Naive thymus-derived CD8-positive, alpha-beta T cell (primary cell): ENCODE measurements around the gene TUBGCP2. TPM values are rescaled to one million over a fixed set of nuclear protein-coding genes. Genes with fewer than 3 reads are reported as not detected.

Experiments used
- ATAC-seq, 2 donors: fragments of 150-1000 bp; cut with Tn5 transposase in 1 of 2; sonication (Bioruptor Pico), chemical (Tn5 transposase) in 1 of 2; 1 replicate in 1 of 2; 2 replicates in 1 of 2; pipeline ENCODE4 v1.10.0; 2021; ENCODE audit warnings: mild to moderate bottlenecking in 2 of 2, moderate library complexity in 2 of 2
- POLR2A ChIA-PET: fragments of 350-600 bp; sonication (Branson Sonifier 250); formaldehyde crosslinking; loops from one replicate; lab custom pipeline; 2021; ENCODE audit warnings: antibody characterized with exemption; lab: Charles Lee
- DNase-seq, 10 donors: peaks; one replicate each; pipeline versions ENCODE4 v3.0.0 to v3.0.0-alpha.2; 2020 to 2022
- H3K27ac Mint-ChIP-seq, 10 donors: one replicate each; pipeline ENCODE4 v1.8.0; 2020 to 2022; ENCODE audit warnings: mild to moderate bottlenecking in 10 of 10, mixed read lengths in 10 of 10, moderate library complexity in 4 of 10, inconsistent platforms in 1 of 10
- H3K27me3 Mint-ChIP-seq, 5 donors: one replicate each; pipeline ENCODE4 v1.8.0; 2021 to 2022; ENCODE audit warnings: mixed read lengths in 5 of 5
- H3K36me3 Mint-ChIP-seq, 3 donors: one replicate each; pipeline ENCODE4 v1.8.0; 2020 to 2022; ENCODE audit warnings: mixed read lengths in 3 of 3, mild to moderate bottlenecking in 2 of 3, inconsistent platforms in 1 of 3
- H3K4me1 Mint-ChIP-seq, 4 donors: one replicate each; pipeline ENCODE4 v1.8.0; 2021 to 2022; ENCODE audit warnings: mixed read lengths in 4 of 4
- H3K4me3 Mint-ChIP-seq, 10 donors: one replicate each; pipeline ENCODE4 v1.8.0; 2020 to 2022; ENCODE audit warnings: mild to moderate bottlenecking in 10 of 10, mixed read lengths in 10 of 10, moderate library complexity in 6 of 10, inconsistent platforms in 1 of 10
- H3K9me3 Mint-ChIP-seq, 9 donors: one replicate each; pipeline ENCODE4 v1.8.0; 2020 to 2022; ENCODE audit warnings: mixed read lengths in 9 of 9, mild to moderate bottlenecking in 3 of 9, inconsistent platforms in 1 of 9, moderate library complexity in 1 of 9
- polyA plus RNA-seq, 3 donors: library from polyadenylated mRNA; unstranded; fragments of 300-500 nt; fragmentation: Illumina TruSeq; gene quantifications; one replicate each; pipeline ENCODE4 v1.2.3, GENCODE V29; 2021
- total RNA-seq, 8 experiments: library from RNA in 2 of 8; stranded (reverse) in 2 of 8; gene quantifications; one replicate each; pipeline ENCODE4 v1.2.3 and lab custom pipeline; 2021 to 2026

Gene TUBGCP2
- total and polyA plus RNA-seq, 5 experiments from 2014 or later = 24.7 to 72.9 (median 35.6) TPM

- DNase-seq (peak; percentile 61 to 89 (median 72)), ATAC-seq (peak; percentile 65 to 73)
- POLR2A ChIA-PET = interaction anchor here (0.6 to 5.3 kb wide), 5 partner anchors 11 to 175 kb away, joined by 3 to 39 read pairs (median 6); no protein-coding TSS in a partner anchor
- peaks cover 0 to 3% (median 0%) of the 10 kb centered on the region in 3 donors for H3K36me3 Mint-ChIP-seq
- no peaks in the 10 kb centered on the region for H3K9me3 Mint-ChIP-seq
- H3K4me1 Mint-ChIP-seq = peaks cover 4 to 42% (median 34%) of the 10 kb centered on the region in 4 donors
- peak overlapping the region; percentile 60 to 95 (median 90) for H3K27ac Mint-ChIP-seq
- H3K4me3 Mint-ChIP-seq = peak overlapping the region; percentile 79 to 88 (median 85)
- H3K27me3 Mint-ChIP-seq = no peaks in the 10 kb centered on the region
Observed at GRCh38 chr10:133274751-133275683, 33.7 kb downstream of the TUBGCP2 start.

DNA sequence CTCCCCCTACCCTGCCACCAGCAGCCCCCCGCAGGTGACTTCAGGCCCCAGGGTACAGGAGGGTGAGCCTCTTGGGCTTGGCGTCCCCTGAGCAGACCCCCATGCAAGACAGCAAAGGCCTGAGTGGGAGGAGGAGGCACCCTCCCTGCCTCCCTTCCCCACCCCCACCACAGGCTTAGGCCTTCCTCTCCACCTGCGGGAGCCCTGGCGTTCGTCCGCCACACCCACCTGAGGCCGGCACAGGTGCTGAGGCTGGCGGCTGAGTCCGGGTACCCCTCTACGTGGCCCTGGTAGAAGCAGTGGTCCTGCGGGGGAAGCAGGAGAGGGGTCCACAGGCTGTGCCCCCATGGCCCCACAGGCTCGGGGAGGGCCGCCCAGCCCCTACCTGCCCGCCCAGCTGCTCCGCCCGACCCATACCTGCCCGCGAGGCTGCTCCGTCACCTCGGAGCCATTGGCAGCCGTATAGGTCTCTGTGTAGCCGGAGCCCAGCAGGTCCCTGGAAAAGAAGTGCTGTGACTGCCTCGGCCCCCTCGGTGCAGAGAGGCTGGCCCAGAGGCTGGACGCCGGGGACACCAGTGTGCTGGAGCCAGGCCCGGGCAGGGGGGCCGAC is 35.0 kb downstream of the TUBGCP2 start:
- no peak for ATAC-seq
- no peak for DNase-seq
- Mint-ChIP-seq H3K4me1 (peaks cover 2 to 29% (median 26%) of the 10 kb centered on the region in 4 donors), H3K27me3 (no peaks in the 10 kb centered on the region), H3K36me3 (peaks cover 0 to 3% (median 0%) of the 10 kb centered on the region in 3 donors), H3K27ac (peak overlapping the region in 4 of 10 donors; percentile 14 to 52 (median 42)), H3K4me3 (peak overlapping the region in 1 of 10 donors; percentile 18), H3K9me3 (no peaks in the 10 kb centered on the region)
- POLR2A ChIA-PET = interaction anchor here (5.3 kb wide), 1 partner anchor 10 kb away, joined by 39 read pairs; no protein-coding TSS in a partner anchor

DNA sequence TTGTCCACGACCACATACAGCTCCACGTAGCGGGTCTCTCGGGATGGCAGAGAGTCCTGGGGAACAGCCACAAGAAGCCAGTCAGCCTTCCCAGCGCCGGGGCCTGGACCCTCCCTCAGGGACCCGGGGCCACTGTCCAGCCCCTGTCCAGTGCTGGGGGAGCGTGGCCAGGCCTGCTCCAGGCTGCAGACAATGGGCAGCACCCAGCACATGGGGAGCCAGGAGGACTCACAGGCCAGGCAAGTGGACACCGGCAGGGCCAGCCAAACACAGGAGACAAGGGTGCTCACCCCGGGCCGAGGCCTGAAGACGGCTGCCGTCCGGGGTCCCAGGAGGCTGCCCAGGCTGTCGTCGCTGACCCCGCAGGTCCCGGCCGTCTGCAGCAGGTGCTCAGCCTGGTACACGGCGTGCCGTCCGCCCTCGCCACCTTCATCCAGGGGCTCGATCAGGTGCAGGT is 35.7 kb downstream of the TUBGCP2 start:
- Mint-ChIP-seq H3K4me1 (peaks cover 0 to 22% (median 19%) of the 10 kb centered on the region in 4 donors), H3K27me3 (no peaks in the 10 kb centered on the region), H3K9me3 (no peaks in the 10 kb centered on the region), H3K36me3 (peaks cover 0 to 3% (median 0%) of the 10 kb centered on the region in 3 donors), H3K4me3 (no peak overlapping the region), H3K27ac (peak overlapping the region in 2 of 10 donors; percentile 14 to 49)
- POLR2A ChIA-PET = interaction anchor here (5.3 kb wide), 1 partner anchor 9 kb away, joined by 39 read pairs; no protein-coding TSS in a partner anchor
- ATAC-seq = no peak
- no peak for DNase-seq

DNA sequence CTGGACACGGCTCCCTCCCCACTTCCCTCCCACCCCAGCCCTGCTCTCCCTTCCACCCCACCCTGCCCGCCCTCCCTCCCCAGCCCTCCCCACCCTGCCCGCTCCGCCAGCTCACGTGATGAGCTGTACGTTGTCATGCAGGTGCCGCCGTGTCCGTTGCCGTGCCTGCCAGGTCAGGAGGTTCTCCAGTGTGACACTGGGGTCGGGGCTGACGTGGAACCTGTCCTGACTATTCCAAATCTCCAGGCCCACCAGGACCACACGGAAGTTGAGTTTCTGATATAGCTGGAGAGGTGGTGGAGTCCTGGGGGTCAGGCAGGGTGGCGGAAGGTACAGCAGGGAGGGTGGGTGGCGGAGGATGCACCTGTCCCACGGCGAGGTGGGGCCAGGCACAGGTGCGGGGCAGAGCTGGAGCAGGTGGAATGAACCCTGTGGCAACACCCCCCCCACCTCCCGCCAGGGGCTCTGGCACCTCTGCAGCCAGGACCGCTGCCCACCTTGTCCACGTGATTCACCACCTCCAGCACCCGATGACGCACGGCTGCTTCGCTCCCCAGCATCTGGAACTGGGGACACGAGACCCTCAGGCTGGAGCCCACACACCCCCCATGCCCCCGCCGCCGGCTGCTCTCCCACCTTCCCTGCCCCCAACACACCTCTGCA is 36.2 kb downstream of the TUBGCP2 start:
- no peak for ATAC-seq
- DNase-seq = no peak
- no peaks in the 10 kb centered on the region for H3K9me3 Mint-ChIP-seq
- peak overlapping the region in 1 of 10 donors; percentile 44 for H3K27ac Mint-ChIP-seq
- H3K27me3 Mint-ChIP-seq = no peaks in the 10 kb centered on the region
- POLR2A ChIA-PET = interaction anchor here (5.3 kb wide), 1 partner anchor 9 kb away, joined by 39 read pairs; no protein-coding TSS in a partner anchor
- H3K4me1 Mint-ChIP-seq = peaks cover 0 to 19% (median 15%) of the 10 kb centered on the region in 4 donors
- H3K36me3 Mint-ChIP-seq = peaks cover 0 to 3% (median 0%) of the 10 kb centered on the region in 3 donors
- H3K4me3 Mint-ChIP-seq = no peak overlapping the region

- Mint-ChIP-seq H3K4me3 (no peak overlapping the region), H3K4me1 (peaks cover 0 to 19% (median 15%) of the 10 kb centered on the region in 4 donors), H3K36me3 (peaks cover 0 to 3% (median 0%) of the 10 kb centered on the region in 3 donors), H3K9me3 (no peaks in the 10 kb centered on the region), H3K27ac (no peak overlapping the region), H3K27me3 (no peaks in the 10 kb centered on the region)
- DNase-seq (no peak), ATAC-seq (no peak)
- POLR2A ChIA-PET = no interaction called here
Observed at GRCh38 chr10:133271521-133272300, 37.0 kb downstream of the TUBGCP2 start.

- H3K9me3 Mint-ChIP-seq = no peaks in the 10 kb centered on the region
- no peak for DNase-seq
- H3K4me3 Mint-ChIP-seq = no peak overlapping the region
- peaks cover 0 to 3% (median 0%) of the 10 kb centered on the region in 3 donors for H3K36me3 Mint-ChIP-seq
- POLR2A ChIA-PET = no interaction called here
- H3K4me1 Mint-ChIP-seq = peaks cover 0 to 14% (median 13%) of the 10 kb centered on the region in 4 donors
- no peak overlapping the region for H3K27ac Mint-ChIP-seq
- H3K27me3 Mint-ChIP-seq = no peaks in the 10 kb centered on the region
- ATAC-seq = no peak
Observed at GRCh38 chr10:133270773-133271297, 37.8 kb downstream of the TUBGCP2 start.

DNA sequence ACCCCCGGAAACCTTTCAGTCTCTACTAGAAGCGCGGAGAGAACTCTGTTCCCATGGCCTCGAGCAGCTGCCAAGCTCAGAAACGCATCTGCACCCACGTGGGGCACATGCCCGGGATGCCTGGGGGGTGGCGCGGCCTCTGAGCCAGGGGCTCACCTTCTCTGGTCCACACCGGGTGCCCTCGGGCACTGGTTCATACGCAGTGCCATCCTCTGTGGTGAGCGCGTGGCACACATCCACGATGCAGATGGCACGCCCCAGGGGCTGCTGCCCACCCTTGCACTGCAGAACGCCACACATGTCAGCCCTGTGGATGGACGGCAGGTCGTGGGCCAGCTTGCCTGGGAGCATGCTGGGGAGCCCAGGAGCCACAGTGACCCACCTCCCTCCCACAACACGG is 38.5 kb downstream of the TUBGCP2 start:
- ATAC-seq (no peak), DNase-seq (no peak)
- no peaks in the 10 kb centered on the region for H3K27me3 Mint-ChIP-seq
- H3K27ac Mint-ChIP-seq = no peak overlapping the region
- no peak overlapping the region for H3K4me3 Mint-ChIP-seq
- H3K36me3 Mint-ChIP-seq = peaks cover 0 to 3% (median 0%) of the 10 kb centered on the region in 3 donors
- POLR2A ChIA-PET = no interaction called here
- H3K9me3 Mint-ChIP-seq = no peaks in the 10 kb centered on the region
- H3K4me1 Mint-ChIP-seq = peaks cover 0 to 13% (median 13%) of the 10 kb centered on the region in 4 donors

DNA sequence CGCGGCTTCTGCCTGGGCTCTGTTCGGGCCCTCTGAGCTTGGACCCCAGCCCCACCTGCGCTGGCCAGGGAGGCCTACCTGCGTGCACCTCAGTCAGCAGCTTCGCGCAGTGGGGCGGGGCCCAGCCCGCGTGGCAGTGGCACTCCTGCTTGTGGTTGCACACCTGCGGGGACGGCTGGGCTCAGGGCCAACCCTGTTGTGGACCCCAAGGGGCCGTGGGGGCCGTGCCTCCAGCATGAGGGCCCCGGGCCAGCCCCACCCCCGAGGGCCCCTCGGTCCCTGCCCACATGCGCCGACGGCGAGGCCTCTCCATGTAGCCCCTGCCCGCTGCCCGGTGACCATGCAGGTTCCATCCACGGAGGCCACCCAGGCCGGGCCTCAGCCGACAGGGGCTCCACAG is 39.3 kb downstream of the TUBGCP2 start:
- H3K36me3 Mint-ChIP-seq = peaks cover 0 to 3% (median 0%) of the 10 kb centered on the region in 3 donors
- H3K4me1 Mint-ChIP-seq = peaks cover 4 to 14% (median 13%) of the 10 kb centered on the region in 4 donors
- POLR2A ChIA-PET = interaction anchor here (1.0 kb wide), 1 partner anchor 10 kb away, joined by 3 read pairs; no protein-coding TSS in a partner anchor
- DNase-seq (no peak), ATAC-seq (no peak)
- no peak overlapping the region for H3K4me3 Mint-ChIP-seq
- no peaks in the 10 kb centered on the region for H3K27me3 Mint-ChIP-seq
- no peak overlapping the region for H3K27ac Mint-ChIP-seq
- H3K9me3 Mint-ChIP-seq = no peaks in the 10 kb centered on the region

- Mint-ChIP-seq H3K27ac (no peak overlapping the region), H3K27me3 (no peaks in the 10 kb centered on the region), H3K4me3 (no peak overlapping the region), H3K36me3 (peaks cover 0 to 3% (median 0%) of the 10 kb centered on the region in 3 donors), H3K9me3 (no peaks in the 10 kb centered on the region), H3K4me1 (peaks cover 9 to 22% (median 21%) of the 10 kb centered on the region in 4 donors)
- ATAC-seq (no peak), DNase-seq (no peak)
- POLR2A ChIA-PET = interaction anchor here (1.0 kb wide), 1 partner anchor 10 kb away, joined by 3 read pairs; no protein-coding TSS in a partner anchor
Observed at GRCh38 chr10:133268532-133268931, 40.1 kb downstream of the TUBGCP2 start.

DNA sequence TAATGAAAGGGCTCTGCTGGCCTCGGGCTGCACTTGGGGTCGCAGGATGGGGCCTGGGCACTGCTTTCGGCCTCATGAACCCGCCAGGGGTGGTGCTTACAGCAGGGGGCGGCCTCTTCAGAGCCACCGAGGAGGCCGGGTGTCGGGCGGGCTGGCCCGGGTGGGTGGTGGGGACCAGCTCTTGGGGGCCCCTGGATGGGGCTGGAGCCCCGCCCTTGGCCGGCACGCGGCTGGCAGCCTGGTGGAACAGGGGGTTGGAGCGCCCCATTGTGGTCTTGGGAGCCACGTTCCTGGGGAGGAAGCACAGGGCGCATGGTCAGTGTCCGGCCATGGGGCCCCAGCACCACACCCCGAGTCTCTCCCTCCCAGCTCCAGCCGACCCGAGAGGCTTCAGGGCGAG is 40.8 kb downstream of the TUBGCP2 start:
- Mint-ChIP-seq H3K36me3 (peaks cover 0 to 3% (median 0%) of the 10 kb centered on the region in 3 donors), H3K9me3 (no peaks in the 10 kb centered on the region), H3K4me3 (no peak overlapping the region), H3K27ac (peak overlapping the region in 1 of 10 donors; percentile 80), H3K4me1 (peaks cover 9 to 26% (median 24%) of the 10 kb centered on the region in 4 donors), H3K27me3 (no peaks in the 10 kb centered on the region)
- DNase-seq (no peak), ATAC-seq (no peak)
- POLR2A ChIA-PET = no interaction called here

DNA sequence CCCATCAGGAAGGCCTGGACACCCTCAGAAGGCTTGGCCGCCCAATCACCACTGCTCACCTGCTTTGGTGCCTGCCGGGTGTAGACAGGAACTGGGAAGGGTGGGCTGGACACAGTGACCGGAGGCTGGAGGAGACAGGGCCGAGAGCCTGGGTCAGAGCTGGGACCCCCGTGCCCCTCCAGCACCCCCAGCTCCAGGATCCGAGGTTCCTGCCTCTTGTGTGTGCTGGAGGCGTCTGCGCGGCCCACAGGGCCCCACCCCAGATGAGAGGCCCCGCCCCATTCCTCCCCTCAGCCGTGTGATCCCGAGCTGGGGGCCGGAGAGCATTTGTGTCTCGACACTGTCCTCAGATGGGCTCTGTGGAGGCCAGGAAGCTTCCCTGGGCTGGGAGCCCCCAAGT is 41.4 kb downstream of the TUBGCP2 start:
- Mint-ChIP-seq H3K9me3 (no peaks in the 10 kb centered on the region), H3K27me3 (no peaks in the 10 kb centered on the region), H3K27ac (peak overlapping the region in 1 of 10 donors; percentile 80), H3K36me3 (peaks cover 0 to 3% (median 0%) of the 10 kb centered on the region in 3 donors), H3K4me3 (no peak overlapping the region), H3K4me1 (peaks cover 9 to 32% (median 26%) of the 10 kb centered on the region in 4 donors)
- POLR2A ChIA-PET = no interaction called here
- ATAC-seq (no peak), DNase-seq (no peak)
